Mesodermal cell (in vitro differentiated cells): ENCODE data around the gene DUSP19.

Experiments
- H3K27ac ChIP-seq: 2 replicates; pipeline ENCODE4 v1.7.0; 2013; ENCODE audit warnings: mild to moderate bottlenecking, low read depth, low read length, moderate library complexity; ENCODE audit not compliant: severe bottlenecking
- H3K36me3 ChIP-seq: 2 replicates; pipeline ENCODE4 v1.7.1; 2013; ENCODE audit warnings: mild to moderate bottlenecking, low read length, moderate library complexity; ENCODE audit not compliant: control insufficient read depth, insufficient read depth
- H3K4me1 ChIP-seq: one replicate; pipeline ENCODE4 v1.7.1; 2013; ENCODE audit warnings: mild to moderate bottlenecking, low read length; ENCODE audit not compliant: insufficient read depth, control insufficient read depth, poor library complexity, severe bottlenecking
- H3K4me3 ChIP-seq: 2 replicates; pipeline ENCODE4 v1.7.0; 2013; ENCODE audit warnings: low read length, control low read depth, mild to moderate bottlenecking; ENCODE audit not compliant: insufficient read depth, poor library complexity, severe bottlenecking; ENCODE audit errors: extremely low read depth
- H3K9me3 ChIP-seq: 2 replicates; pipeline ENCODE4 v1.7.1; 2013; ENCODE audit warnings: mild to moderate bottlenecking, low read length, moderate library complexity; ENCODE audit not compliant: control insufficient read depth
- WGBS, 2 experiments: methylation state at CpG; one replicate each; pipeline ENCODE4 v1.1.5; 2013; ENCODE audit warnings: missing lambda C conversion rate in 2 of 2; ENCODE audit not compliant: insufficient coverage in 2 of 2; 5-methylcytosine and 5-hydroxymethylcytosine counted together

The DUSP19 gene

DNA sequence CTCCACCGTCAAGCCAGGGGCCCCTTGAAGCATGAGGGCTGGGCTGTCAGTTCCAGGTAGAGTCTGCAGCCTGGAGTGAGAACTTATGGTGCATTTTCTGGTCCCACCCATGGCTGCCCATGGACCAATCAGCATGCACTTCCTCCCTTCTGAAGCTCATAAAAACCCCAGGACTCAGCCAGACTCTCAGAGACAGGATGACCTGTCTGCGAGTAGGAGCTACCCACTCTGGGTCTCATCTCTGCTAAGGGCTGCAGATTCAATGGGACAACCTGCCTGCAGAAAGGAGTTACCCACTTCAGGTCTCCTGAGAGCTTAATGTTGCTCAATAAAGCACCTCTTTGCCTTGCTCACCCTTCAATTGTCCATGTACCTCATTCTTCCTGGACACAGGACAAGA is 9.4 kb upstream of the DUSP19 start:
- H3K4me1 ChIP-seq: no peaks in the 10 kb centered on the region
- peaks cover 5% of the 10 kb centered on the region for H3K9me3 ChIP-seq
- H3K27ac ChIP-seq: no peak overlapping the region
- H3K4me3 ChIP-seq: no peak overlapping the region
- H3K36me3 ChIP-seq: no peaks in the 10 kb centered on the region
- WGBS, 2 experiments: 82 to 100% methylated on average over 2 of the region's 2 CpGs

DNA sequence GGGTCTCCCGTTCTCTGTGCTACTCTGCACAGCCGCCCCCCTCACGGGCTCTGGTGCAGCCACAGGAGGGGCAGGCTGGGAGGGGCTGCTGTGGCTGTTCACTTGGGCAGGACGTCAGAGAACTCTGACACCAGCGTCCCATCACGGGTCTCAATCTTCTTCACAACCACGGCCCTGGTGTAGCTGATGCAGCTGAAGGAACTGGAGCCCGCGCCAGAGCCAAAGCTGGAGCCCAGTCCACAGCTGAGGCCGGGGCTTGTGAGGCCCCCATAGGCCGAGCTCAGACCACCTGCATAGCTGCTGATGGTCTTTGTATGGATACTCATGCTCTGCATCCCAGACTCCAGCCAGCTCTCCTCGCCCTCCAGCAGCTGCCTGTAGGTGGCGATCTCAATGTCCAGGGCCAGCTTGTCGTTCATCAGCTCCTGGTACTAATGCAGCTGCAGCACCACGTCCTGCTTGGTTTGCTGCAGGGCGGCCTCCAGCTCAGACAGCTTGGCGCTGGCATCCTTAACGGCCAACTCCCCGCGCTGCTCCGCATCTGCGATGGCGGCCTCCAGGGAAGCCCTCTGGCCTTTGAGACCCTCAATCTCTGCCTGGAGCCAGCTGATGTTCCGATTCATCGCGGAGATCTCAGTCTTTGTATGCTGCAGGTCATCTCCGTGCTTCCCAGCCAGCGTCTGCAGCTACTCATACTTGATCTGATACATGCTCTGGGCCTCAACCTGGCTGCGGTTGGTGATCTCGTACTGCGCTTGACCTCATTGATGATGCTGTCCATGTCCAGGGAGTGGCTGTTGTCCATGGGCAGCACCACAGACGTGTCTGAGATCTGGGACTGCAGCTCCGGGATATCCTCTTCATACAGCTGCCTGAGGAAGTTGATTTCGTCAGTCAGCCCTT is 7.4 kb upstream of the DUSP19 start:
- Histone ChIP-seq H3K36me3 (no peaks in the 10 kb centered on the region), H3K9me3 (peaks cover 5% of the 10 kb centered on the region), H3K27ac (no peak overlapping the region), H3K4me1 (no peaks in the 10 kb centered on the region), H3K4me3 (no peak overlapping the region)
- 84 to 85% methylated on average over 34 of the region's 34 CpGs for WGBS, 2 experiments

DNA sequence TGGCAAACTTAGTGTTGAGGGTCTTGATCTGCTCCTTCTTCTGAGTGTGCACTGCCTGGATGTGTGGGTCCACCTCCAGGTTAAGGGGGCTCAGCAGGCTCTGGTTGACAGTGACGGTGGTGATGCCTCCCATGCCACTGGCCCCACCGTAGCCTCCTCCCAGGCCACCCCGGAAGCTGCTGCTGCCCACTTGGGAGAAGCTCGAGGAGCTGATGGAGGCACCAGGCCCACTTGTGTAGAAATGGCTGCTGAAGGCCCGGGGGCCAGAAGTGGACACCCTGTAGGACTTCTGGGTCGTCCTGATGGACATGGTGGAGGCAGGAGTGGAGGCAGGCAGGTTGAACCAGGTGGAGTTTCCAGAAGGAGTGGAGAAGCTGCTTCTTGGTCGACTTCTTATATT is 6.4 kb upstream of the DUSP19 start:
- no peaks in the 10 kb centered on the region for H3K36me3 ChIP-seq
- no peak overlapping the region for H3K27ac ChIP-seq
- peaks cover 5% of the 10 kb centered on the region for H3K9me3 ChIP-seq
- no peak overlapping the region for H3K4me3 ChIP-seq
- WGBS, 2 experiments: 85 to 94% methylated on average over 5 to 6 of the region's 7 CpGs
- H3K4me1 ChIP-seq: no peaks in the 10 kb centered on the region

DNA sequence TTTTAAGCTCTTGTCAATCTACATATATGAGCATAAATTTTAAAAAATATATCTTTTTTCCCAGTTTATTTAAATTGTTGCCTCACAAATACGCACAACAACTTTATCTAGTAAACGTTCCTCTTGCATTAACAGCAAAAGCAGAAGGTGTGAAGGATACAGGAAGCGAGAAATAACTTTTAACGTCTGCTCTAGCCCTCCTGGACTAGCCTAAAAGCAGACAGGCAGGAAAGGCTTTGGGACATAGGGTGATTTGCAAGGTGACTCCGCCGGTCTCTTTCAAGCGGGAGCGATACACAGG is 434 bp upstream of the DUSP19 start:
- Histone ChIP-seq H3K4me1 (no peaks in the 10 kb centered on the region), H3K4me3 (peak overlapping the region; percentile 47), H3K27ac (no peak overlapping the region), H3K36me3 (no peaks in the 10 kb centered on the region), H3K9me3 (no peaks in the 10 kb centered on the region)
- WGBS, 2 experiments: 21 to 60% methylated on average over 4 to 6 of the region's 8 CpGs

DNA sequence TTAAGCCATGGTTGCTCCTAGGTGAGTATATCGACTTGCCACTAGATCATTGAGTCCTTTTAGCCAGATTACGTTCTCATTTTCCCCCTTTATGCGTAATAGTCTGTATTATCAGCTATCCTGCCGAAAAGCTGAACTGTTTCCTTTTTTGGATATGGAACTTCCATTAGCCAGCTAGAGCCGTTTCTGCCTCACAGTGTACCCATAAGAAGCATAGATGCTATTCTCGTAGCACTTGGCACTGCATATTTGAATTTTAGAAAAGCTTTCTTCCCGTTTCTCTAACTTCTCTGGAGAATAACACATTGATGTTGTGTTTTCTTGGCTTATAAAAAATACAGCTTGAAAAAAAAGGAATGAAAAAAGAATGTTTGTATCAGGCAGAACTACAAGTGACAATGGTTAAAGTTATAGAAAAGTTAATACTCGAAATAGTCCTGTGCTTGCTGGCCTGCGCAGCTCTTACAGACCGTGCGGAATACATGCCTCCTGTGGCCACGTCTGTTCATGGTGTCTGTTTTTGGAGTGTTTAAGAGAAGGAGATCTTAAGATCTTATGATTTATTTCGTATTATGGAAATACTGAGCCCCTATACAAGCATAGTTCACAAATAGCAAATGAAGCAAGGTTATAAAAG is 710 bp downstream of the DUSP19 start:
- Histone ChIP-seq H3K4me1 (no peaks in the 10 kb centered on the region), H3K36me3 (no peaks in the 10 kb centered on the region), H3K27ac (no peak overlapping the region), H3K4me3 (peak overlapping the region; percentile 47), H3K9me3 (no peaks in the 10 kb centered on the region)
- 86% methylated on average over 6 to 11 of the region's 13 CpGs for WGBS, 2 experiments

DNA sequence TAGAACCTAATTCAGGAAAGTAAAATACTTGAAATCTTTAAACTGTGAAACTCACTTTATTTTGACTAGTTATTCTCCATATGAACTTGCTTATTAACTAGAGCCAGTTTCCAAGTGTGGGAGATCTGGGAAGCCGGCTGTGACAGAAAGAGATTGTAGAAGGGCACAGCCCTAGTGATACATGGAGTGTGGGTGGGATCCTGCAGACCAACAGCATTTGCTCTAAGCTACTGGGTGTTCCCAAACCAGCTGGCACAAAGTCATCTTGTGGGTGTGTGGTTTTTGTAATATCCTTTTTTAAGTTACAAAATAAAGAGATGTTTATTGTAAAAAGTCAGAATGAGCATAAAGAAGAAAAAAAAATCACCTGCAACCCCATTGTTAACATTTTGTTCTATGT is 3.4 kb downstream of the DUSP19 start:
- no peak overlapping the region for H3K27ac ChIP-seq
- no peaks in the 10 kb centered on the region for H3K4me1 ChIP-seq
- no peaks in the 10 kb centered on the region for H3K9me3 ChIP-seq
- no peaks in the 10 kb centered on the region for H3K36me3 ChIP-seq
- no peak overlapping the region for H3K4me3 ChIP-seq
- 86 to 90% methylated on average over 1 of the region's 1 CpG for WGBS, 2 experiments

DNA sequence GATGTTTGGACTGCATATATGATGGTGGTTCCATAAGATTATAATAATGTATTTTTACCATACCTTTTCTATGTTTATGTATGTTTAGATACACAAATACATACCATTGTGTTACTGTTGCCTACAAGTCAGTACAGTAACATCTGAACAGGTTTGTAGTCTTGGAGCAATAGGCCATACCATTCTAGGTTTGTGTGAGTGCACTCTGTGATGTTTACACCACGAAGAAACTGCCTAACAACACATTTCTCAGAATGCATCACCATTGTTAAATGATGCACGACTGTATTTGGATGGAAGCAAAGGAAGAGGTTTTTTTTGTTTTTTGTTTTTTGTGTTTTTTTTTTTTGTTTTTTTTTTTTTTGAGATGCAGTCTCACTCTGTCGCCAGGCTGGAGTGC is 9.5 kb downstream of the DUSP19 start:
- no peak overlapping the region for H3K27ac ChIP-seq
- H3K4me1 ChIP-seq: no peaks in the 10 kb centered on the region
- H3K36me3 ChIP-seq: no peaks in the 10 kb centered on the region
- H3K4me3 ChIP-seq: no peak overlapping the region
- WGBS, 2 experiments: 80% methylated on average over 1 of the region's 3 CpGs; no CpG with 5 or more reads in 1 of the 2 experiments
- H3K9me3 ChIP-seq: no peaks in the 10 kb centered on the region

DNA sequence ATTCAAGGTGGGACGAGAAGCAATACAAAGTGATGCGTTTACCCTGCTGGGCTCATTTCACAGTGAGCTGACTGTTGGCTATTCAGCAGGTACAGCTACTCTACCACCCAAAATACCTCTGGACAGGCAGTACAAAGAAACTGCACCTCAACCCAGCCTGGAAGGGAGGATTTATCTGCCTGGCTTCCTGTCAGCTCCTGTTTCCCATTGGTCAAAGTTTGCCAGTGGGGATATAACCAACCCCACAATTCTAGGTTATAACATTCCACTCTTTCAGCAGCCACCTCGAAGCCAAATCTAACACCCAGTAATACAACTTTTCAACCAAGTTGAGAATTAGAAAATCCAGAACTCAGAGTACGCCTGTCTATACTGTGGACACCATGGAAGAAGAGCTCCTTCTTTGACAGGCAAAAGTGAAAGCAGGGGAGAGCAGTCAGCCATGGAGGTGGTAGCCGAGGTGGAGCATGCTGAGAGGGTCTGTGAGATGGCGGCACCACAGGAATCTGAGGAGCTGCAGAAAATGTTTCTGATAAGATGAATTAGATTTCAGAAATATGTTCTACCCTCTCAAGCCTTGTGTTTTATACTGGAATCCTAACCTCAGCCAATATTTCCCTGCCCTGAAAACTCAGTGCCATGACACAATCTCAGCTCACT is 10.8 kb downstream of the DUSP19 start:
- no peaks in the 10 kb centered on the region for H3K4me1 ChIP-seq
- 86 to 91% methylated on average over 4 to 6 of the region's 6 CpGs for WGBS, 2 experiments
- no peak overlapping the region for H3K27ac ChIP-seq
- no peak overlapping the region for H3K4me3 ChIP-seq
- no peaks in the 10 kb centered on the region for H3K9me3 ChIP-seq
- H3K36me3 ChIP-seq: no peaks in the 10 kb centered on the region

DNA sequence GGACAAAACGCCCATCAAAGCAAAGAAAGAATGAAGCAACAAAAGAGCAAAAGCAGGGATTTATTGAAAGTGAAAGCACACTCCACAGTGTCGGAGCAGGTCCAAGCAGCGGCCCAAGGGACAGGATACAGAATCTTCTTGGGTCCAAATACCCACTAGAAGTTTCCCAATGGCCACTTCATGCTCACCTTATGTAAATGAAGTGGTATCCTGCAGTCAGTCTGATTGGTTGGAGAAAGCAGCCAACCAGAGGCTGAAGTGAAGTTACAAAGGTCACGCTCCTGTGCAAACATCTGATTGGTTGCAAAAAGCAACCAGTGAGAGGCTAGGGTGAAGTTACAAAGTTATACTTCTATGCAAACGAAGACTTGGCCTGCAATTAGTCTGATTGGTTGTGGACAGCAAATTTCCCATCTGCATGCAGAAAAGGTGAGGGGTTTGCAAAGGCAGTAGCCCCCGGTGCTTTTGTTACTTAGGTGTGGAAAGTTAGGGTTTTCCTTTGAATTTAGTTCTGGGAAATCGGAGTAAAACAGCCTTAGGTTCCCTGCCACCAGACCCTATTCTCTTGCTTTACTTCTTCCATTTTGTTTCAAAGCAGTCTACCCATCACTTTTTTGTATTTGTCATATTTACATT is 12.9 kb downstream of the DUSP19 start:
- Histone ChIP-seq H3K4me3 (no peak overlapping the region), H3K9me3 (no peaks in the 10 kb centered on the region)
- WGBS, 2 experiments: 89 to 96% methylated on average over 4 to 5 of the region's 7 CpGs

DNA sequence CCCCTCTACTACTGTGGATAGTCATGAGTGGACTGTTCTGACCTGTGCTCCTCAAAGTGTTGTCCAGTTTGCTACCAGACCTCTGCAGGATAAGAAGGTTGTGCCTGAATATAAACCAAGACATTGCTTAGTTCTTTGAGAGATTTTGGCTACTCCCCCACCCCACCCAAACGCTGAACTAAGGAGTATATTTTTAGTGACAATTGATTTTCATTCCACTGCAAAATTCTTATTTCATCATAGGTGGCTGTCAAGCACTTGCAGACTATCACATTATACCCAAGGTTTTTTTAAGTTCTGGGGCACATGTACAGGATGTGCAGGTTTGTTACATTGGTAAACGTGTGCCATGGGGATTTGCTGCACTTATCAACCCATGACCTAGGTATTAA is 13.4 kb downstream of the DUSP19 start:
- no peaks in the 10 kb centered on the region for H3K9me3 ChIP-seq
- WGBS, 2 experiments: 100% methylated on average over 1 of the region's 2 CpGs
- H3K36me3 ChIP-seq: no peaks in the 10 kb centered on the region
- no peaks in the 10 kb centered on the region for H3K4me1 ChIP-seq
- H3K27ac ChIP-seq: no peak overlapping the region
- no peak overlapping the region for H3K4me3 ChIP-seq

More for the DNA sequence above, 12.9 kb downstream of the DUSP19 start:
- Histone ChIP-seq H3K4me1 (no peaks in the 10 kb centered on the region), H3K36me3 (no peaks in the 10 kb centered on the region), H3K27ac (no peak overlapping the region)
